HG03025 (cell line): ENCODE measurements around the gene TOP3B.
A peak's percentile ranks its signal among the peaks of the same experiment; 100 is the strongest.

Experiments
- ATAC-seq: cut with Tn5 transposase; IDR thresholded peaks from one replicate; pipeline ENCODE4 v1.9.1; 2021; ENCODE audit warnings: mild to moderate bottlenecking, moderate library complexity; ENCODE audit not compliant: unreplicated experiment, low FRiP score

The TOP3B gene, protein sequence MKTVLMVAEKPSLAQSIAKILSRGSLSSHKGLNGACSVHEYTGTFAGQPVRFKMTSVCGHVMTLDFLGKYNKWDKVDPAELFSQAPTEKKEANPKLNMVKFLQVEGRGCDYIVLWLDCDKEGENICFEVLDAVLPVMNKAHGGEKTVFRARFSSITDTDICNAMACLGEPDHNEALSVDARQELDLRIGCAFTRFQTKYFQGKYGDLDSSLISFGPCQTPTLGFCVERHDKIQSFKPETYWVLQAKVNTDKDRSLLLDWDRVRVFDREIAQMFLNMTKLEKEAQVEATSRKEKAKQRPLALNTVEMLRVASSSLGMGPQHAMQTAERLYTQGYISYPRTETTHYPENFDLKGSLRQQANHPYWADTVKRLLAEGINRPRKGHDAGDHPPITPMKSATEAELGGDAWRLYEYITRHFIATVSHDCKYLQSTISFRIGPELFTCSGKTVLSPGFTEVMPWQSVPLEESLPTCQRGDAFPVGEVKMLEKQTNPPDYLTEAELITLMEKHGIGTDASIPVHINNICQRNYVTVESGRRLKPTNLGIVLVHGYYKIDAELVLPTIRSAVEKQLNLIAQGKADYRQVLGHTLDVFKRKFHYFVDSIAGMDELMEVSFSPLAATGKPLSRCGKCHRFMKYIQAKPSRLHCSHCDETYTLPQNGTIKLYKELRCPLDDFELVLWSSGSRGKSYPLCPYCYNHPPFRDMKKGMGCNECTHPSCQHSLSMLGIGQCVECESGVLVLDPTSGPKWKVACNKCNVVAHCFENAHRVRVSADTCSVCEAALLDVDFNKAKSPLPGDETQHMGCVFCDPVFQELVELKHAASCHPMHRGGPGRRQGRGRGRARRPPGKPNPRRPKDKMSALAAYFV

GRCh38 chr22:21982338-21982965 lies at the start of gene TOP3B:
Gene TOP3B (minus strand): TSS chr22:21982787. CDS start chr22:21975709, 7,078 bp downstream.
- ATAC-seq = no peak

GRCh38 chr22:22031183-22031945 lies 48.8 kb upstream of the TOP3B start:
- no peak for ATAC-seq

DNA sequence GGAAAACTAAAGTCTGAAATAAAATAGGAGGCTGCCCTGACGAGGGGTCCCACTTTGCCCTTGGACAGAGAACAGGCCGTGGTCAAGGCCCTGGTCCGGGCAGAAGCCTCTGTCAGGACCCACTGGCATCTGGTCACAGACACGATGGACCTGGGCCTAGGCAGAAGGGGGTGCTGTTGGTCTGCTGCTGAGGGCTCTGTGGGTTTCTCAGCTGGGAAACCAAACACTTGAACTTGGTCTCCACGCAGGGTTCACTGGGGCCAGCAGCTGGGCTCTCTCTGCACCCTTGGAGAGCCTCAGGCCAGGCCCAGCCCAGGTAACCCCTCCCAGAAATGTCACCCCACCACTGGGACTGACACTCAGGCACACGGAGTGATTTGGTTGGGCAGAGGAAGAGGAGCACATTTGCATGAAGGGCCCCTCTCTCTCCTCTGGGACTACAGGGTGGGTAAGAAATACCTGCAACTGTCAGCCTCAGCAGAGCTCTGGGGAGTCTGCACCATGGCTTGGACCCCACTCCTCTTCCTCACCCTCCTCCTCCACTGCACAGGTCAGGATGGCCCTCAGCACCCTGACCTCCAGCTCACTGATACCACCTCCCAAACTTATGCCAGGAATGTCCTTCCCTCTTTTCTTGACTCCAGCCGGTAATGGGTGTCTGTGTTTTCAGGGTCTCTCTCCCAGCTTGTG lies 48.1 kb upstream of the TOP3B start:
- ATAC-seq = no peak

DNA sequence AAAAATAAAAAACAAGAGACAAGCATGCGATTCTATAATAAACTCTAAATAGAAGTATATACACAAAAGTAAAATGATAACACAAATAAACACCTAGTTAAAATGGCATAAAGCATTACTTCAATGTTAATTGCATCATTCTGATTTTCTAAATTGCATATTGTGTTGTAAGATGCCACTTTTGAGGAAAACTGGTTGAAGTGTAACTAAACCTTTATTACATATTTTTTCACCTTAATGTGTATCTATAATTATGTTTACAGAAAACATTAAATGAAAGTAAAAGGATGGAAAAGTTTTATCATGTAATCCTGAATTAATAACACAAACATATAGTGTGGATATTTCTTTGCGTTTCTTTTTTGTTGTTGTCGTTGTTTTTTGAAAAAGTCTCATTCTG lies 45.4 kb upstream of the TOP3B start:
- no peak for ATAC-seq

GRCh38 chr22:22026157-22026831 lies 43.7 kb upstream of the TOP3B start:
- ATAC-seq = peak; percentile 42

DNA sequence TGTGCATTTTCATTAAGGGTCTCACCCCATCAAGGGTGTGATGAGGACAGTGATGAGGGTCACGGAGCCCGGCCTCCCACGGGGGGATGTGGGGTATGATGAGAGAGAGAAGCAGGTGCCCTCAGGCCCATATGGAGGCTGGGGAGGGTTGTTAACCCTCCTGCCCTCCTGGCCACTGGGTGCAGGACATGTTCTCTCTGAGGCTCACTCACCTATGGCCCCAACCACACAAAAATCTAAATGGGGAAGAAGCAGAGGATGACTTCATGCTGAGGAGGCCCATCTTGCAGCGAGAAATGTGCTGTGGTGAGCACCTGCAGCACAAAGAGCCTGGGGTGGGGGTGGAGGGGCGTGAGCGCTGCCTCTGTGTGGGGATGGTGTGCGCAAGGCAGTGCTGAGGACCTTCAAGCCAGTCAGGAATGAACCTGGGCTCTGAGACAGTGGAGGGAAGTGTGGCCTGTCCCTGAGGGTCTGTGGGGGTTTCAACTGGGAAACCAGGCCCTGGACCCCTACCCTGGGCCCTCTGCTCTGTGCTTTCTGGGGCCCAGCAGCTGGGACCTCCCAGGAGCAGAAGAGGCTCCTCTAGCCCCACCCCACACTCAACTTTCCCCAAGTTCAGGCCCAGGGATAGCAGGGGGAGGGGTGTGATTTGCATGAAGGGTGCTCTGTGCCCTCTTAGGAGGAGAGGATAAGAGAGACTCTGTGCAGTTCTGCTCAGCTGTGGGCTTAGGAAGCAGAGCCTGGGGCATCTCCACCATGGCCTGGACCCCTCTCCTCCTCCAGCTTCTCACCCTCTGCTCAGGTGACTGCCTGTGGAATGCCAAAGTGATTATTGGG lies 43.0 kb upstream of the TOP3B start:
- no peak for ATAC-seq

DNA sequence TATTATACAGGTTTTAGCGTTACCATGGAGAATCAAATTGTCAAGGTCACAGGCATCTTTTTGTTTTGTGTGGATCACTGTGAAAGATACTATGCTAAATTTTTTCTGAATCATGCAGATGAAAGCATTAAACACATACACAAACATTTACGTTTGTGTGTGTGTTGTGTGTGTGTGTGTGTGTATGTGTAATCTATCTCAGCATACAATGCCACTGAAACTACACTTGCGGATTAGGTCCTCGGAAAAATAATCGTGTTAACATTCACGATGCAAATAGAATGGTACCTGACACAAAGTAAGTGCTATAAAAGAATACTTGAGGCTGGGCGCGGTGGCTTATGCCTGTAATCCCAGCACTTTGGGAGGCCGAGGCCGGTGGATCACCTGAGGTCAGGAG lies 41.9 kb upstream of the TOP3B start:
- no peak for ATAC-seq

GRCh38 chr22:22023581-22024137 lies 41.1 kb upstream of the TOP3B start:
- no peak for ATAC-seq

- no peak for ATAC-seq
Observed at GRCh38 chr22:22022947-22023534, 40.5 kb upstream of the TOP3B start.

- ATAC-seq = no peak
Observed at GRCh38 chr22:22022255-22022840, 39.8 kb upstream of the TOP3B start.

DNA sequence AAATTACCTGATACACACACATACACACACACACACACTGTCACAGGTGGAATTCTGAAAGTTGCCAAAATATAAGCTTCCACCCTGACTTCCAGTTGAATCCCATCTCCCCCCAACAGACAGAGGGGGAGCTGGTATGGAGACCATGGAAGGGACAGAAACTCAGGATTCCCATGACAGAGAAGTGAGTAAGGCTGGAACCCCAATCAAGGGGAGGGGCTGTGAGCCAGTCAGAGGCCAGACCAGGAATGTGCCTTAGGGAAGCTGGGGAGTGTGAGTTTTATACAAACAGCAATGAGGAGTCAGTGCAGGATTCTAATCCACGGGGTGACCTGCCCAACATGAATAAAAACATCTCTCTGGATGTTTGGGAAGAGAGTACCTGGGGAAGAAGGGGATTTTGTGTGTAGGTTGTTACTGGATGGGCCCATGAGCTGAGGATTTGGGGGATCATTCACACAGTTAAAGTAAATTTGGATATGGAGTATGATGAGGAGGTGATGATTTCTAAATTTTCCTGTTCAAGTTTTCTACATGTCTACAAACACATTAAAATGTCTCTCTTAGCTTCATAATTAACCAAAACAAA lies 38.7 kb upstream of the TOP3B start:
- no peak for ATAC-seq

GRCh38 chr22:22020425-22020852 lies 37.9 kb upstream of the TOP3B start:
- ATAC-seq = no peak

DNA sequence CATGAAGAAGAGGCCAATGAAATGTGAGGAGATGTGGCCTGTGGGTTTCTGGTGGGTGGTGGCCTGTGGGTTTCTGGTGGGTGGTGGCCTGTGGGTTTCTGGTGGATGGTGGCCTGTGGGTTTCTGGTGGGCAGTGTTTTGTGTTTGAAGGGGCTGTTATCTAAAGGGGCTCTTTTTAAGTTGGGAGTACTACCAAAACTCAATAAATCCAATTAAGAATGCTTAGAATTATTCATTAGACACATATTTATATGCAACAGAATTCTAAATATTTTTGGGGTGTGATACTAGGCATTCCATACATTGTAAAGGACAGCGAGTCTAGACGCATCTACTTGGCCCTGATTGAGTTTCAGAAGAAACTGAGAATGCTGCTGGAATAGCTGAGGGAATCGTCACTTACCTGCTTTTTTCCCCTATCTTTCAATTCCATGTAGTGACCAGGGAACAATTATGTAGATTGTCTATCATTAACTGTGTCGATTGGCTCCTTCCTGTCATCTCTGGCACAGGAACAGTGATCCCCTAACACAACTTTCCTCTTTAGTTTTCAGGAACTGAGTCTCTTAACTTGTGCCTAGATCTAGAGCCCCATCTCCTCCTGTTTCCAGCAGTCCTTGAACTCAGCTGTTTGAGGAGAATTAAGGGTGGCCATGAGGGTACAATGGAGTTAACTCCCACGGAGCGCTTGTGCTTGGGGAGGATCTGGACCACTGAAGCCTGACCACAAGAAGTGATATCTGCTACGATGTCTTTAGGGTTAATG lies 37.3 kb upstream of the TOP3B start:
- ATAC-seq = no peak

- ATAC-seq = no peak
Observed at GRCh38 chr22:22018825-22019658, 36.5 kb upstream of the TOP3B start.

DNA sequence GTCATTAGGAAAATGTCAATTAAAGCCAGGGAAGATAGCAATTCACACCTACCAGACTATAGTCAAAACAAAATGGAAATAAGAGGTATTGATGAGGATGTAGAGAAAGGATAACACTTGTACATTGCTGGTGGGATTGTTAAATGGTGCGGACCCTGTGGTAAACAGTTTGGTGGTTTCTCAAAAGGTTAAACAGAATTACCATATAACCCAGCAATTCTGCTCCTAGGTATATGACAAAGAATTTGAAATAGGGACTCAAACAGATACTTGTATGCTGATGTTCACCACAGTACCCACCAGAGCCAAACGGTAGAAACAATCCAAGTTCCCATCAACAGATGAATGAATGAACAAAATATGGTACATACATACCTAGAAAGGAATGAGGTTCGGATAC lies 33.0 kb upstream of the TOP3B start:
- ATAC-seq = no peak
